Measurements from ENCODE around the gene SPRED2. TPM values are rescaled to one million over a fixed set of nuclear protein-coding genes. Genes with fewer than 3 reads are reported as not detected.

Gene SPRED2
- total RNA-seq, 1 donor from 2014 or later = 11.1 TPM

GRCh38 chr2:65425276-65425675, 7.1 kb downstream of the SPRED2 start:
- DNase-seq (ENCODE audit: low read depth) = no peak
- no peak overlapping the region for H3K4me3 ChIP-seq (ENCODE audit: low read depth, low read length)
- TF ChIP-seq, protein P1, sequence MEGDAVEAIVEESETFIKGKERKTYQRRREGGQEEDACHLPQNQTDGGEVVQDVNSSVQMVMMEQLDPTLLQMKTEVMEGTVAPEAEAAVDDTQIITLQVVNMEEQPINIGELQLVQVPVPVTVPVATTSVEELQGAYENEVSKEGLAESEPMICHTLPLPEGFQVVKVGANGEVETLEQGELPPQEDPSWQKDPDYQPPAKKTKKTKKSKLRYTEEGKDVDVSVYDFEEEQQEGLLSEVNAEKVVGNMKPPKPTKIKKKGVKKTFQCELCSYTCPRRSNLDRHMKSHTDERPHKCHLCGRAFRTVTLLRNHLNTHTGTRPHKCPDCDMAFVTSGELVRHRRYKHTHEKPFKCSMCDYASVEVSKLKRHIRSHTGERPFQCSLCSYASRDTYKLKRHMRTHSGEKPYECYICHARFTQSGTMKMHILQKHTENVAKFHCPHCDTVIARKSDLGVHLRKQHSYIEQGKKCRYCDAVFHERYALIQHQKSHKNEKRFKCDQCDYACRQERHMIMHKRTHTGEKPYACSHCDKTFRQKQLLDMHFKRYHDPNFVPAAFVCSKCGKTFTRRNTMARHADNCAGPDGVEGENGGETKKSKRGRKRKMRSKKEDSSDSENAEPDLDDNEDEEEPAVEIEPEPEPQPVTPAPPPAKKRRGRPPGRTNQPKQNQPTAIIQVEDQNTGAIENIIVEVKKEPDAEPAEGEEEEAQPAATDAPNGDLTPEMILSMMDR (conservative IDR thresholded peaks at IDR 0.05; ENCODE audit: low read depth, low read length) = no peak

DNA sequence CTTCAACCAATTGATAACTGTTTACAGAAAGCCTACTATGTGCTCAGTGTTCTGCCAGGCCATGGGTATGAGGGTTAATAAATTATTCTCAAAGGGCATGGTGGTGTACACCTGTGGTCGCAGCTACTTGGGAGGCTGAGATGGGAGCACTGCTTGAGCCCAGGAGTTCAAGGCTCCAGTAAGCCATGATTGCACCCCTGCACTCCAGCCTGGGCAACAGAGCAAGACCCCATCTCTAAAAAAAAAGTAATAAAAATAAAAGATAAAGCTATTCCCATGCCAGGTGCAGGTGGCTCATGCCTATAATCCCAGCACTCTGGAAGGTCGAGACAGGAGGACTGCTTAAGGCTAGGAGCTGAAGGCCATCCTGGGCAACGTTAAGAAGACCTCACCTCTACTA, 8.0 kb downstream of the SPRED2 start:
- TF ChIP-seq, protein P1 (conservative IDR thresholded peaks at IDR 0.05; ENCODE audit: low read depth, low read length) = no peak
- H3K4me3 ChIP-seq (ENCODE audit: low read depth, low read length) = no peak overlapping the region

GRCh38 chr2:65421432-65421748, 11.0 kb downstream of the SPRED2 start:
- DNase-seq (ENCODE audit: low read depth) = no peak
- H3K4me3 ChIP-seq (ENCODE audit: low read depth, low read length) = no peak overlapping the region
- TF ChIP-seq, protein P1 (conservative IDR thresholded peaks at IDR 0.05; ENCODE audit: low read depth, low read length) = no peak

More for the DNA sequence above, 8.0 kb downstream of the SPRED2 start:
- no peak for DNase-seq (ENCODE audit: low read depth)

DNA sequence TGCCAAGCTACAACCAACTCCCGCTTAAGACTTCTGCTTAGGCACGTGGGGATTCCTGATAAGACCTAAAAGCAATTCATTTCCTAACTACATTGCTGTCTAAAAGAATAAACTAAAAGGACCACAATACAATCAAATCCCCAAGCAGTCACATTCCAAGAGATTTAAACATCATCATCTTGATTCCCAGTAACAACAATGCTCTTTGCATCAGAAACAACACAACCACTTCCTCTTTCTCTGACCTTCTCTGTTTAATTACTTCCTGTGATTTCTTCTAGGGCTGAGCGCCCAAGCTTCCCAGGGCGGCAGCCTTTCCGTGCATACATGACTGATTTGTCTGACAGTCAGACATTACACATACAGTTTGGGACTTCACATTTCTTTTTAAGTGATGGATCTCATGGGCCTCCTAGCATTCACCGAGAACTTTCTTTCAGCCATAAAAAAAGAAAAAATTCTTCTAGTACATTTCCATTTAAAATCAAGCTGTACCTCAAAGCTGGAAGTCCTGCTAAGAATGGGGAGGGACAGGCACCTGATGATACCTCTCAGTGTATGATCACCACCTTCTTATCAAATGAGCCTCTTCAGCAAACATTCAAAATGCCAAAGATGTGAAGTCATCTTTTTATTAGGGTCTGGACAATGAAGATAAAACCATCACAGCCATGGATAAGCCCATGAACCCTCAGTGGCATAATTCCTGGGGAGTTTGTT, 11.5 kb downstream of the SPRED2 start:
- no peak overlapping the region for H3K4me3 ChIP-seq (ENCODE audit: low read depth, low read length)
- TF ChIP-seq, protein P1 (conservative IDR thresholded peaks at IDR 0.05; ENCODE audit: low read depth, low read length) = no peak
- peak; percentile 38 for DNase-seq (ENCODE audit: low read depth)

DNA sequence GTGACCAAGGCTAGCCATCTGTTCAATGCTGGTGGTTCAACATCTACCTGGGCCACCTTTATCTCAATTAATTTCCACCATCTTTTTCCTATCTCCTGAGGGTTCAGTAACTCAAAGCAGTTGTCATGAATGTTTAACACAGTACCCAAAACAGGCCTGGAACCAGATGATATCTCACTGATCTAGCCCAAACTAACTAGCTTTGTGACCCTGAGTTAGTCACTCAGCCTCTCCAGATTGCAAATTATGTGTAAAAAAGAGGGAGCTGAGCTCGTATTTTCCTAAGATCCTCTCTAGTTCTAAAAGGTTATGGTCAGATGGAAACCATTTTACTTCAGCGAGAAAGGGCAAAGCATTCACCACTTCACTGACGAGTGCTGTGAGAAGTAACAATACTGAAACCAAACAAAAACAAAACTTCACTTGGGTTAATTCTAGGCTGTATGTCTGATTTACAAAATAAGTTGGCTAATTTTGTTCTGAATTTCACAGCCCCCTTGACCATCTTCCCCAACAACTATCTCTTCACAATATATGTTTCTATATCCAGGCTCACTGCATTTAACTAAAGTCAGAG, 14.8 kb downstream of the SPRED2 start:
- DNase-seq (ENCODE audit: low read depth) = no peak
- TF ChIP-seq, protein P1 (conservative IDR thresholded peaks at IDR 0.05; ENCODE audit: low read depth, low read length) = no peak
- H3K4me3 ChIP-seq (ENCODE audit: low read depth, low read length) = no peak overlapping the region

GRCh38 chr2:65416945-65417344, 15.5 kb downstream of the SPRED2 start:
- H3K4me3 ChIP-seq (ENCODE audit: low read depth, low read length) = no peak overlapping the region
- TF ChIP-seq, protein P1 (conservative IDR thresholded peaks at IDR 0.05; ENCODE audit: low read depth, low read length) = no peak
- DNase-seq (ENCODE audit: low read depth) = no peak

DNA sequence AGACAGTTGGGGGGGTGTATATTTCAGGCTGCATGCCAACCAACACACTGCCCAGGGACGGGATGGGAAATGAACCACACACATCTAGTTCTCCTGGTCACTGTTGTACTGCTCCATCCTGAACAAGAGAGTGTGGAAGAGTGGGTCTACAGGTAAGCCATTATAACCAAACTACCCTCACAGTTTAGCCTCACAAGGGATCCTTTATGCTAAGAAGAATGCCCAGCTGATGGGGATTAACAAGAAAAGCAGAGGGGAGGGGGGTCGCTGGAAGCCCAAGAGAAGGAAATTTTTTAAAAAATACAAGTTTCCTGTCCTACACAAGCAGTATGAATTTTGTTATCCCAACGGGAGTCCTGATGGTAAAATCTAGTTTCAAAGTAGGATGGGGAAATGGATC, 16.1 kb downstream of the SPRED2 start:
- TF ChIP-seq, protein P1 (conservative IDR thresholded peaks at IDR 0.05; ENCODE audit: low read depth, low read length) = no peak
- H3K4me3 ChIP-seq (ENCODE audit: low read depth, low read length) = no peak overlapping the region
- DNase-seq (ENCODE audit: low read depth) = no peak
